Measurements from ENCODE around the gene NDRG4.

GRCh38 chr16:58464047-58464915 is 35.7 kb upstream of the NDRG4 start:
- TF ChIP-seq CTCF (IDR thresholded peaks at IDR 0.05) = no peak
- TF ChIP-seq POLR2AphosphoS5 (IDR thresholded peaks at IDR 0.05; ENCODE audit: insufficient read depth in 1 of 2, low read depth in 1 of 2) = no peak
- no peak for TF ChIP-seq POLR2A (IDR thresholded peaks at IDR 0.05)

All from vagina (tissue), 2 donors.